Adipocyte (in vitro differentiated cells): ENCODE measurements around the gene KIF22.
"Not testable (repeated sequence)": the region's sequence is repeated elsewhere in the genome, so short reads cannot be mapped to it uniquely, and the experiment has no call there.

Experiments
- DNase-seq: peaks from one replicate; pipeline ENCODE4 v3.0.0-alpha.2; 2015; ENCODE audit warnings: low read depth
- H3K27me3 ChIP-seq: replicated peaks from 2 replicates; pipeline ENCODE4 v1.7.0; 2013; ENCODE audit warnings: mild to moderate bottlenecking, low read length, moderate library complexity; ENCODE audit not compliant: control insufficient read depth, insufficient read depth
- H3K36me3 ChIP-seq: 2 replicates; pipeline ENCODE4 v1.7.0; 2013; ENCODE audit warnings: low read length, mild to moderate bottlenecking, moderate library complexity; ENCODE audit not compliant: control insufficient read depth, insufficient read depth, severe bottlenecking
- H3K4me1 ChIP-seq: 2 replicates; pipeline ENCODE4 v1.7.0; 2013; ENCODE audit warnings: mild to moderate bottlenecking, low read length, moderate library complexity; ENCODE audit not compliant: control insufficient read depth, insufficient read depth
- H3K4me3 ChIP-seq: 2 replicates; pipeline ENCODE4 v1.7.0; 2013; ENCODE audit warnings: mild to moderate bottlenecking, low read length, moderate library complexity
- H3K9ac ChIP-seq: 2 replicates; pipeline ENCODE4 v1.7.0; 2013; ENCODE audit warnings: mild to moderate bottlenecking, low read length, moderate library complexity
- H3K9me3 ChIP-seq: 2 replicates; pipeline ENCODE4 v1.7.0; 2013; ENCODE audit warnings: mild to moderate bottlenecking, low read length, moderate library complexity; ENCODE audit not compliant: control insufficient read depth

KIF22 gene

GRCh38 chr16:29790183-29790948 lies at the start of gene KIF22:
Gene KIF22, plus strand, starts transcription at chr16:29790751. Its CDS starts 9 bp downstream, at chr16:29790760.
- DNase-seq = peak; percentile 100
- no peaks in the 10 kb centered on the region for H3K36me3 ChIP-seq

GRCh38 chr16:29742683-29743275 lies 47.8 kb upstream of the KIF22 start:
- Histone ChIP-seq H3K9ac (no peak overlapping the region), H3K27me3 (peaks cover 56% of the 10 kb centered on the region), H3K36me3 (no peaks in the 10 kb centered on the region), H3K4me3 (no peak overlapping the region), H3K4me1 (no peaks in the 10 kb centered on the region), H3K9me3 (no peaks in the 10 kb centered on the region)
- no peak for DNase-seq

More at GRCh38 chr16:29790183-29790948, at the start of gene KIF22:
- Histone ChIP-seq H3K27me3 (no peaks in the 10 kb centered on the region), H3K9ac (peak within 1 kb of the TSS; percentile 97), H3K4me3 (peak within 1 kb of the TSS; percentile 85), H3K4me1 (peaks cover 18% of the 10 kb centered on the region), H3K9me3 (no peaks in the 10 kb centered on the region)

- Histone ChIP-seq H3K4me3 (no peak overlapping the region), H3K36me3 (no peaks in the 10 kb centered on the region), H3K27me3 (peaks cover 51% of the 10 kb centered on the region), H3K9ac (no peak overlapping the region), H3K4me1 (no peaks in the 10 kb centered on the region), H3K9me3 (no peaks in the 10 kb centered on the region)
- DNase-seq = no peak
Observed at GRCh38 chr16:29743475-29743826, 47.1 kb upstream of the KIF22 start.

- no peak for DNase-seq
- H3K4me1 ChIP-seq = no peaks in the 10 kb centered on the region
- peaks cover 51% of the 10 kb centered on the region for H3K27me3 ChIP-seq
- no peaks in the 10 kb centered on the region for H3K36me3 ChIP-seq
- no peak overlapping the region for H3K4me3 ChIP-seq
- no peaks in the 10 kb centered on the region for H3K9me3 ChIP-seq
- no peak overlapping the region for H3K9ac ChIP-seq
Observed at GRCh38 chr16:29743827-29744531, 46.6 kb upstream of the KIF22 start.

GRCh38 chr16:29744541-29745101 lies 45.9 kb upstream of the KIF22 start:
- DNase-seq = no peak

GRCh38 chr16:29745121-29745852 lies 45.3 kb upstream of the KIF22 start:
- H3K4me1 ChIP-seq = no peaks in the 10 kb centered on the region
- no peaks in the 10 kb centered on the region for H3K9me3 ChIP-seq
- no peak overlapping the region for H3K9ac ChIP-seq
- H3K4me3 ChIP-seq = no peak overlapping the region
- H3K36me3 ChIP-seq = no peaks in the 10 kb centered on the region
- no peak for DNase-seq
- peaks cover 51% of the 10 kb centered on the region for H3K27me3 ChIP-seq

More at GRCh38 chr16:29744541-29745101, 45.9 kb upstream of the KIF22 start:
- H3K4me3 ChIP-seq = no peak overlapping the region
- no peaks in the 10 kb centered on the region for H3K36me3 ChIP-seq
- H3K27me3 ChIP-seq = peaks cover 51% of the 10 kb centered on the region
- no peaks in the 10 kb centered on the region for H3K9me3 ChIP-seq
- H3K9ac ChIP-seq = no peak overlapping the region
- H3K4me1 ChIP-seq = no peaks in the 10 kb centered on the region

- H3K9me3 ChIP-seq = no peaks in the 10 kb centered on the region
Observed at GRCh38 chr16:29745853-29746345, 44.7 kb upstream of the KIF22 start, which contains the start of gene C16orf54. Gene C16orf54, minus strand, starts transcription at chr16:29745990. Its CDS starts 1,039 bp downstream, at chr16:29744951.

GRCh38 chr16:29746518-29746917 lies 44.0 kb upstream of the KIF22 start:
- not testable (repeated sequence) for H3K9me3 ChIP-seq, H3K4me1 ChIP-seq, H3K36me3 ChIP-seq, H3K4me3 ChIP-seq, H3K9ac ChIP-seq, DNase-seq
- peaks cover 40% of the 10 kb centered on the region for H3K27me3 ChIP-seq

More at GRCh38 chr16:29745853-29746345, 44.7 kb upstream of the KIF22 start, which contains the start of gene C16orf54:
- no peak within 1 kb of the TSS for H3K9ac ChIP-seq
- H3K4me1 ChIP-seq = no peaks in the 10 kb centered on the region
- peaks cover 45% of the 10 kb centered on the region for H3K27me3 ChIP-seq
- no peak for DNase-seq
- H3K4me3 ChIP-seq = no peak within 1 kb of the TSS
- H3K36me3 ChIP-seq = no peaks in the 10 kb centered on the region

- no peaks in the 10 kb centered on the region for H3K36me3 ChIP-seq
- no peak overlapping the region for H3K9ac ChIP-seq
- H3K9me3 ChIP-seq = no peaks in the 10 kb centered on the region
- peaks cover 31% of the 10 kb centered on the region for H3K27me3 ChIP-seq
- H3K4me1 ChIP-seq = no peaks in the 10 kb centered on the region
- no peak for DNase-seq
- H3K4me3 ChIP-seq = no peak overlapping the region
Observed at GRCh38 chr16:29747947-29748759, 42.4 kb upstream of the KIF22 start.

GRCh38 chr16:29748760-29749149 lies 41.8 kb upstream of the KIF22 start:
- H3K9ac ChIP-seq, H3K4me3 ChIP-seq, DNase-seq, H3K9me3 ChIP-seq, H3K4me1 ChIP-seq, H3K36me3 ChIP-seq: not testable (repeated sequence)
- H3K27me3 ChIP-seq = peaks cover 26% of the 10 kb centered on the region
